GM19395 (cell line): ENCODE measurements around the gene DAB2.

Experiments
- ATAC-seq: cut with Tn5 transposase; IDR thresholded peaks from one replicate; pipeline ENCODE4 v1.9.1; 2021; ENCODE audit warnings: mild to moderate bottlenecking, moderate library complexity; ENCODE audit not compliant: unreplicated experiment

Gene DAB2

GRCh38 chr5:39424736-39425637 is at the start of gene DAB2:
Gene DAB2 (minus strand): TSS chr5:39424980. CDS start chr5:39394320, 30,660 bp downstream.
- peak; percentile 71 for ATAC-seq

GRCh38 chr5:39473156-39473775 is 48.5 kb upstream of the DAB2 start:
- no peak for ATAC-seq

GRCh38 chr5:39471836-39472508 is 47.2 kb upstream of the DAB2 start:
- ATAC-seq, result no peak

- ATAC-seq, result no peak
These were observed 46.0 kb upstream of the DAB2 start for GRCh38 chr5:39470811-39471210.

- ATAC-seq, result no peak
These were observed 45.1 kb upstream of the DAB2 start for GRCh38 chr5:39469777-39470415.

GRCh38 chr5:39469176-39469575 is 44.4 kb upstream of the DAB2 start:
- no peak for ATAC-seq

GRCh38 chr5:39466846-39467245 is 42.1 kb upstream of the DAB2 start:
- ATAC-seq, result no peak

- ATAC-seq, result no peak
These were observed 41.1 kb upstream of the DAB2 start for GRCh38 chr5:39465843-39466242.

- ATAC-seq, result no peak
These were observed 40.3 kb upstream of the DAB2 start for GRCh38 chr5:39465097-39465496.

GRCh38 chr5:39464088-39464487 is 39.3 kb upstream of the DAB2 start:
- no peak for ATAC-seq

- no peak for ATAC-seq
These were observed 37.4 kb upstream of the DAB2 start for GRCh38 chr5:39462211-39462610.

- ATAC-seq, result peak; percentile 97
These were observed 36.4 kb upstream of the DAB2 start for GRCh38 chr5:39461007-39461682.

GRCh38 chr5:39459907-39460306 is 35.1 kb upstream of the DAB2 start:
- ATAC-seq, result no peak

- no peak for ATAC-seq
These were observed 34.3 kb upstream of the DAB2 start for GRCh38 chr5:39459071-39459470.

- no peak for ATAC-seq
These were observed 30.9 kb upstream of the DAB2 start for GRCh38 chr5:39455645-39456044.

- no peak for ATAC-seq
These were observed 28.8 kb upstream of the DAB2 start for GRCh38 chr5:39453606-39454005.

GRCh38 chr5:39452846-39453245 is 28.1 kb upstream of the DAB2 start:
- ATAC-seq, result no peak

- ATAC-seq, result no peak
These were observed 26.6 kb upstream of the DAB2 start for GRCh38 chr5:39451276-39451941.

GRCh38 chr5:39450487-39450886 is 25.7 kb upstream of the DAB2 start:
- ATAC-seq, result no peak

GRCh38 chr5:39449591-39449990 is 24.8 kb upstream of the DAB2 start:
- ATAC-seq, result no peak
